Mucosa of descending colon (tissue), 3 donors: Measurements from ENCODE around the gene EEIG2. TPM values are rescaled to one million over a fixed set of nuclear protein-coding genes. Genes with fewer than 3 reads are reported as not detected.
A peak's percentile ranks its signal among the peaks of the same experiment; 100 is the strongest.
"Not testable (repeated sequence)": the region's sequence is repeated elsewhere in the genome, so short reads cannot be mapped to it uniquely, and the experiment has no call there.

Experiments used
- ATAC-seq: fragments of 200-7000 bp; cut with Tn5 transposase; one replicate; pipeline ENCODE4 v1.9.1; 2020; ENCODE audit warnings: mild to moderate bottlenecking, moderate library complexity
- DNase-seq, 3 donors: peaks; one replicate each; pipeline ENCODE4 v3.0.0-alpha.2; 2020
- H3K36me3 ChIP-seq: fragments of 200-600 bp; one replicate; pipeline ENCODE4 v1.8.0; 2021; ENCODE audit warnings: low read depth, mild to moderate bottlenecking
- H3K4me1 ChIP-seq: fragments of 200-600 bp; one replicate; pipeline ENCODE4 v1.8.0; 2021; ENCODE audit warnings: low read depth, mild to moderate bottlenecking
- H3K4me3 ChIP-seq: fragments of 200-600 bp; one replicate; pipeline ENCODE4 v1.8.0; 2021; ENCODE audit warnings: mild to moderate bottlenecking
- H3K9me3 ChIP-seq: fragments of 200-600 bp; one replicate; pipeline ENCODE4 v1.8.0; 2021; ENCODE audit warnings: mild to moderate bottlenecking
- intact Hi-C, 2 donors: fragments of 100-400 bp; cut with DNase I in 1 of 2; cut with micrococcal nuclease in 1 of 2; formaldehyde crosslinking; loops; one replicate each; pipeline versions ENCODE4 v1.11.0 to v1.11.1; 2022; cut with DNase I, micrococcal nuclease
- total RNA-seq, 3 donors: library from RNA; stranded (reverse); fragmentation: NEBNext Ultra II Directional in 2 of 3; extraction: Animal tissue kit (Norgen Biotek cat#: 25700) in 2 of 3; gene quantifications; one replicate each; pipeline versions ENCODE4 v1.2.1 to v1.2.4, GENCODE V29; 2021 to 2023
- TF ChIP-seq, protein P1 (sequence below): fragments of 200-600 bp; IDR thresholded peaks from one replicate; pipeline ENCODE4 v1.8.0; 2022; ENCODE audit warnings: antibody characterized with exemption, mild to moderate bottlenecking
- donor health status: DM: no; HTN: no; CAD: no; lungs with moderate emphysema.
- donor health status: DM: no; HTN: no; CAD: no.
- donor health status: DM: no; HTN: yes; CAD: no.

The EEIG2 gene
- total RNA-seq, 3 donors from 2014 or later, result 21.4 to 32.7 (median 29.5) TPM

DNA sequence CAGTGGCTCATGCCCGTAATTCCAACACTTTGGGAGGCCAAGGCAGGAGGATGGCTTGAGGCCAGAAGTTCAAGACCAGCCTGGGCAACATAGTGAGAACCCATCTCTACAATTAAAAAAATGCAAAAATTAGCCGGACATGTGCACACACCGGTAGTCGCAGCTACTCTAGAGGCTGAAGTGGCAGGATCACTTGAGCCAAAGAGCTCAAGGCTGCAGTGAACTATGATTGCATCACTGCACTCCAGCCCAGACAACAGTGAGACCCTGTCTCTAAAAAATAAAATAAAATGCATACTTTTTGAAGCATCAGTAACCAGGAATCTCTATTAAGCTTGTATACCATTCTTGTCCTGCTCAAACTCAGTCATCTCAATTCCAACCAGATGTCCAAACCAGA, 27.2 kb upstream of the EEIG2 start:
- TF ChIP-seq, protein P1, sequence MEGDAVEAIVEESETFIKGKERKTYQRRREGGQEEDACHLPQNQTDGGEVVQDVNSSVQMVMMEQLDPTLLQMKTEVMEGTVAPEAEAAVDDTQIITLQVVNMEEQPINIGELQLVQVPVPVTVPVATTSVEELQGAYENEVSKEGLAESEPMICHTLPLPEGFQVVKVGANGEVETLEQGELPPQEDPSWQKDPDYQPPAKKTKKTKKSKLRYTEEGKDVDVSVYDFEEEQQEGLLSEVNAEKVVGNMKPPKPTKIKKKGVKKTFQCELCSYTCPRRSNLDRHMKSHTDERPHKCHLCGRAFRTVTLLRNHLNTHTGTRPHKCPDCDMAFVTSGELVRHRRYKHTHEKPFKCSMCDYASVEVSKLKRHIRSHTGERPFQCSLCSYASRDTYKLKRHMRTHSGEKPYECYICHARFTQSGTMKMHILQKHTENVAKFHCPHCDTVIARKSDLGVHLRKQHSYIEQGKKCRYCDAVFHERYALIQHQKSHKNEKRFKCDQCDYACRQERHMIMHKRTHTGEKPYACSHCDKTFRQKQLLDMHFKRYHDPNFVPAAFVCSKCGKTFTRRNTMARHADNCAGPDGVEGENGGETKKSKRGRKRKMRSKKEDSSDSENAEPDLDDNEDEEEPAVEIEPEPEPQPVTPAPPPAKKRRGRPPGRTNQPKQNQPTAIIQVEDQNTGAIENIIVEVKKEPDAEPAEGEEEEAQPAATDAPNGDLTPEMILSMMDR, result no peak
- intact Hi-C loops, result no loop called here
- ATAC-seq, result no peak

DNA sequence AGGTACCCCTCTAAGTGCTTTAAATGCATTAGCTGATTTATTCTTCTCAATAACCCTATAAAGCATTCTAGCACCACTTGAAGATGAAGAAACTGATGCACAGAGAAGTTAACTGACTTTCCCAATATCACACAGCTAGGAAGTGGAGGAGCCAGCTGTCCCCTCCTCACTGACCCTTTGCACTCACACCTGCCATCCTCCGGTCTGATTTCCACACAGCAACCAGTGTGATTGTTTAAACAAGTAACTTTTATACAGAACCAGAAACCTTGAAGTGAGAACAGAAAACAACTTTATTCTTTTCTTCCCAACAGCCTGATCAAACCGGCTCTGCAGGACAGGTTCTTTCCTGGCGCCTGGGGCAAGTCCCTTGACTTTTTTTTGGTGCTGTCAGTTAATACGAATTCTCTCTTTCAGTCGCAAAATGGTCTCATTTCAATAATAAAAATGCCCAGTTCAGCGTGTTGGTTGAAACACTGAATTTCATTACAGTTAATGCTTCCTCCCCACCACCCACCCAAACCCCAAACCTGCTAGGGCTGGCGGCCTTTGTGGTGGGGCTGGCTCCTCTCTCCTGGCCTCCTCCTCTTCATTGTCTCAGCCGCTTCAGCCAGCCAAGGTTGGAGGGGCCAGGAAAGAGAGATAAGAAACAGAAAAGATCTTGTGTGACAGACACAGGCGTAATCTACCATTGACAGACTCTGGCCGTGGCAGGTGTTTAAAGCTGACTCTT, 26.4 kb upstream of the EEIG2 start:
- H3K36me3 ChIP-seq, result no peaks in the 10 kb centered on the region
- peak; percentile 72 for ATAC-seq
- TF ChIP-seq, protein P1, result no peak
- intact Hi-C loops, result no loop called here
- no peaks in the 10 kb centered on the region for H3K4me1 ChIP-seq
- H3K4me3 ChIP-seq, result no peak overlapping the region
- no peaks in the 10 kb centered on the region for H3K9me3 ChIP-seq
- DNase-seq, result peak; percentile 26 to 37 (median 29)

More for the DNA sequence above, 27.2 kb upstream of the EEIG2 start:
- no peak overlapping the region for H3K4me3 ChIP-seq
- no peaks in the 10 kb centered on the region for H3K9me3 ChIP-seq
- H3K36me3 ChIP-seq, result no peaks in the 10 kb centered on the region
- H3K4me1 ChIP-seq, result no peaks in the 10 kb centered on the region
- DNase-seq, result no peak

DNA sequence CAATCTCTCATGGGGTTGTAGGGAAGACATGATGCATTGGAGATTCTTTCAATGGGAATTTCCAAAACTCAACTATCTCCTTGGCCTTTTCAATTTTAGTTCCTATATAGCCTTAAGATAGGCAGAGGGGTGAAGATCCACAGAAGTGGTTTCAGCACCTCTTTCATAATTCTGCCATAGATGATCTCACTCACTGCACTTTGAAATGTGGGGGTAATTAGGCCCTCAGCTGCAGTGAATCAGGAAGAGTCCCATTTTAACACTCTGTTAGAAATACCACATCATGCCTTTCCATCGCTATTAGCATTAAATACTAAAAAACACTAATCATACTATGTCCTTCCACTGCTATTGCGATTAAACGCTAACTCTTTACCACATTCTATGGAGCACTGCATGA, 25.1 kb upstream of the EEIG2 start:
- H3K4me3 ChIP-seq, result no peak overlapping the region
- DNase-seq (no peak), ATAC-seq (no peak)
- intact Hi-C loops, result no loop called here
- no peaks in the 10 kb centered on the region for H3K36me3 ChIP-seq
- TF ChIP-seq, protein P1, result no peak
- H3K9me3 ChIP-seq, result no peaks in the 10 kb centered on the region
- H3K4me1 ChIP-seq, result no peaks in the 10 kb centered on the region

DNA sequence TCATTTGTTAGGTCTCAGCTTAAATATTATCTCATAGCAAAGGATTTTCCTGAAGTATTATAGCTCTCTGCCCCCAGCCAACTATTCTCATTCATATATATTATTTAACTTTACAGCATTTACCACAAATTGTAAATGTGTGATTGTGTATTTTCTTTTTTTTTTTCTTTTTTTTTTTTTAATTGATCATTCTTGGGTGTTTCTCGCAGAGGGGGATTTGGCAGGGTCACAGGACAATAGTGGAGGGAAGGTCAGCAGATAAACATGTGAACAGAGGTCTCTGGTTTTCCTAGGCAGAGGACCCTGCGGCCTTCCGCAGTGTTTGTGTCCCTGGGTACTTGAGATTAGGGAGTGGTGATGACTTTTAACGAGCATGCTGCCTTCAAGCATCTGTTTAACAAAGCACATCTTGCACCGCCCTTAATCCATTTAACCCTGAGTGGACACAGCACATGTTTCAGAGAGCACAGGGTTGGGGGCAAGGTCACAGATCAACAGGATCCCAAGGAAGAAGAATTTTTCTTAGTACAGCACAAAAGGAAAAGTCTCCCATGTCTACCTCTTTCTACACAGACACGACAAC, 24.5 kb upstream of the EEIG2 start:
- ATAC-seq, H3K4me1 ChIP-seq, H3K9me3 ChIP-seq, intact Hi-C loops, H3K4me3 ChIP-seq, DNase-seq, H3K36me3 ChIP-seq: not testable (repeated sequence)

DNA sequence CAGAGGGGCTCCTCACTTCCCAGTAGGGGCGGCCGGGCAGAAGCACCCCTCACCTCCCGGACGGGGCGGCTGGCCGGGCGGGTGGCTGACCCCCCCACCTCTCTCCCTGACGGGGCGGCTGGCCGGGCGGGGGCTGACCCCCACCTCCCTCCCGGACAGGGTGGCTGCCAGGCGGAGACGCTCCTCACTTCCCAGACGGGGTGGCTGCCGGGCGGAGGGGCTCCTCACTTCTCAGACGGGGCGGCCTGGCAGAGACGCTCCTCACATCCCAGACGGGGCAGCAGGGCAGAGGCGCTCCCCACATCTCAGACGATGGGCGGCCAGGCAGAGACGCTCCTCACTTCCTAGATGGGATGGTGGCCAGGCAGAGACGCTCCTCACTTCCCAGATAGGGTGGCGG, 23.9 kb upstream of the EEIG2 start:
- ATAC-seq, H3K36me3 ChIP-seq, H3K4me3 ChIP-seq, H3K4me1 ChIP-seq, H3K9me3 ChIP-seq, intact Hi-C loops: not testable (repeated sequence)
- peak in 1 of 3 donors; percentile 26 for DNase-seq

DNA sequence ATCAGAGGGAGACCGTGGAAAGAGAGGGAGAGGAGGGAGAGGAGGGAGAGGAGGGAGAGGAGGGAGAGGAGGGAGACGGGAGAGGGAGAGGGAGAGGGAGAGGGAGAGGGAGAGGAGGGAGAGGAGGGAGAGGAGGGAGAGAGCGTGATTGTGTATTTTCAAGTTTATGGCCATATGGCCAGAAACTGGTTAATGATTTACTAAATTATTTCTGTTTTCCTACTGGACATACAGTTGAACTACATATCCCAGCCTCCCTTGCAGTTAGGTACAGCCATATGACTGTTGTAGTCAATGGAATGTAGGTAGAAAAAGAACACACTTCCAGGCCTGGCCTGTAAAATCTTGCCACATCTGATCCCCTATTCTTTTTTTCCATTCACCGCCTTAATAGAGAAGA, 23.1 kb upstream of the EEIG2 start:
- H3K4me1 ChIP-seq, intact Hi-C loops, H3K36me3 ChIP-seq, H3K9me3 ChIP-seq, H3K4me3 ChIP-seq: not testable (repeated sequence)
- DNase-seq, result peak in 1 of 3 donors; percentile 33
- ATAC-seq, result peak; percentile 95

DNA sequence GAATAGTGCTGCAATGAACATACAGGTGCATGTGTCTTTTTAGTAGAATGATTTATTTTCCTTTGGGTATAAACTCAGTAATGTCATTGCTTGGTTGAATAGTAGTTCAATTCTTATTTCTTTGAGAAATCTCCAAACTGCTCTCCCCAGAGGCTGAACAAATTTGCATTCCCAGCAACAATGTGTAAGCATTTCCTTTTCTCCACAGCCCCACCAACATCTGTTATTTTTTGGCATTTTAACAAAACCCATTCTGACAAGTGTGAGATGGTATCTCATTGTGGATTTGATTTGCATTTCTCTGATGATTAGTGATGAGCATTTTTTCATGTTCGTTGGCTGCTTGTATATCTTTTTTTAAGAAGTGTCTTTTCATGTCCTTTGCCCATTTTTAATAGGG, 21.9 kb upstream of the EEIG2 start:
- H3K4me1 ChIP-seq, result no peaks in the 10 kb centered on the region
- TF ChIP-seq, protein P1, result no peak
- intact Hi-C loops, result no loop called here
- no peak for ATAC-seq
- no peaks in the 10 kb centered on the region for H3K36me3 ChIP-seq
- H3K9me3 ChIP-seq, result no peaks in the 10 kb centered on the region
- no peak for DNase-seq
- H3K4me3 ChIP-seq, result no peak overlapping the region
